Caco-2 (cell line): Measurements from ENCODE around the gene UBR4. TPM values are rescaled to one million over a fixed set of nuclear protein-coding genes. Genes with fewer than 3 reads are reported as not detected.

Experiments used
- BruUV-seq: library from RNA; stranded (reverse); fragments of 400-500 nt; replicated peaks from 2 replicates; lab custom pipeline; 2021; lab: Mats Ljungman, UMichigan
- CTCF ChIA-PET: fragments of 300-600 bp; sonication (Branson Sonifier 250); formaldehyde crosslinking; loops from one replicate; lab custom pipeline; 2022; ENCODE audit warnings: antibody characterized with exemption; lab: Charles Lee
- POLR2A ChIA-PET: fragments of 300-600 bp; sonication (Branson Sonifier 250); formaldehyde crosslinking; loops from one replicate; lab custom pipeline; 2022; ENCODE audit warnings: antibody characterized with exemption; lab: Charles Lee
- DNase-seq, 2 experiments: peaks; one replicate each; pipeline versions ENCODE4 v3.0.0 to v3.0.0-alpha.2; 2020 to 2022
- H3K27me3 ChIP-seq: replicated peaks from 2 replicates; pipeline ENCODE4 v1.6.0; 2011; ENCODE audit warnings: low read length; ENCODE audit not compliant: control insufficient read depth, insufficient read depth
- H3K36me3 ChIP-seq: 2 replicates; pipeline ENCODE4 v1.5.1; 2011; ENCODE audit warnings: low read length; ENCODE audit not compliant: control insufficient read depth, insufficient read depth
- H3K4me1 ChIP-seq: fragments of 250-450 bp; sonication (Bioruptor Pico); 2 replicates; pipeline ENCODE4 v1.5.1; 2020; ENCODE audit warnings: mild to moderate bottlenecking
- H3K4me3 ChIP-seq: 2 replicates; pipeline ENCODE4 v1.5.1; 2011; ENCODE audit warnings: low read depth, mild to moderate bottlenecking, control low read depth, low read length
- H3K9me3 ChIP-seq: fragments of 250-450 bp; sonication (Bioruptor Pico); 2 replicates; pipeline ENCODE4 v1.5.1; 2020; ENCODE audit warnings: mild to moderate bottlenecking, moderate library complexity
- H3K27ac Mint-ChIP-seq: one replicate; pipeline ENCODE4 v1.8.0; 2022; ENCODE audit warnings: mixed read lengths; ENCODE audit not compliant: unreplicated experiment
- H3K27me3 Mint-ChIP-seq: one replicate; pipeline ENCODE4 v1.8.0; 2022; ENCODE audit warnings: mixed read lengths; ENCODE audit not compliant: insufficient read depth, unreplicated experiment
- H3K36me3 Mint-ChIP-seq: one replicate; pipeline ENCODE4 v1.8.0; 2022; ENCODE audit warnings: mild to moderate bottlenecking, mixed read lengths; ENCODE audit not compliant: insufficient read depth, unreplicated experiment
- H3K4me1 Mint-ChIP-seq: one replicate; pipeline ENCODE4 v1.8.0; 2022; ENCODE audit warnings: low read depth, mixed read lengths; ENCODE audit not compliant: unreplicated experiment
- H3K4me3 Mint-ChIP-seq: one replicate; pipeline ENCODE4 v1.8.0; 2022; ENCODE audit warnings: mild to moderate bottlenecking, moderate library complexity, mixed read lengths; ENCODE audit not compliant: unreplicated experiment
- H3K9me3 Mint-ChIP-seq: one replicate; pipeline ENCODE4 v1.8.0; 2022; ENCODE audit warnings: mixed read lengths; ENCODE audit not compliant: unreplicated experiment
- CTCF ChIP-seq, 2 experiments: fragments of 200-600 bp in 1 of 2; IDR thresholded peaks; 1 replicate in 1 of 2; 2 replicates in 1 of 2; pipeline versions ENCODE4 v1.5.1 to v1.8.0; 2011 to 2022; ENCODE audit warnings: antibody characterized with exemption in 1 of 2, control low read depth in 1 of 2, inconsistent platforms in 1 of 2, low read depth in 1 of 2, low read length in 1 of 2, mild to moderate bottlenecking in 1 of 2, moderate library complexity in 1 of 2; ENCODE audit not compliant: insufficient read depth in 1 of 2, severe bottlenecking in 1 of 2, unreplicated experiment in 1 of 2
- intact Hi-C: fragments of 100-400 bp; cut with micrococcal nuclease; formaldehyde crosslinking; loops from one replicate; pipeline ENCODE4 v1.10.0; 2022; ENCODE audit not compliant: unreplicated experiment
- total RNA-seq: library from RNA; stranded (reverse); gene quantifications from 2 replicates; pipeline ENCODE4 v1.2.3, GENCODE V29; 2022

UBR4 gene
- total RNA-seq, 1 experiment from 2014 or later, result 317 TPM

GRCh38 chr1:19096990-19097389 is 113.1 kb downstream of the UBR4 start:
- no peak for TF ChIP-seq CTCF (IDR thresholded peaks at IDR 0.05; ENCODE audit: insufficient read depth in 1 of 2, low read depth in 1 of 2, low read length in 1 of 2, severe bottlenecking in 1 of 2, unreplicated experiment in 1 of 2)
- Mint-ChIP-seq H3K27me3 (no peaks in the 10 kb centered on the region), H3K9me3 (no peaks in the 10 kb centered on the region), H3K27ac (no peak overlapping the region), H3K4me3 (no peak overlapping the region), H3K4me1 (no peaks in the 10 kb centered on the region), H3K36me3 (peaks cover 99% of the 10 kb centered on the region)
- no TSS peak for BruUV-seq
- H3K4me1 ChIP-seq, result no peaks in the 10 kb centered on the region
- ChIA-PET POLR2A (no interaction called here), CTCF (no interaction called here)
- H3K27me3 ChIP-seq, result no peaks in the 10 kb centered on the region
- DNase-seq, result no peak
- no peaks in the 10 kb centered on the region for H3K9me3 ChIP-seq
- intact Hi-C loops, result loop anchor here (5.0 kb wide), 1 partner anchor 190 kb away; no protein-coding TSS in a partner anchor
- no peak overlapping the region for H3K4me3 ChIP-seq
- peaks cover 5% of the 10 kb centered on the region for H3K36me3 ChIP-seq

GRCh38 chr1:19096036-19096833 is 113.8 kb downstream of the UBR4 start:
- ChIA-PET POLR2A (no interaction called here), CTCF (interaction anchor here (0.6 to 1.4 kb wide), 7 partner anchors 9 to 212 kb away, joined by 3 to 9 read pairs (median 3); no protein-coding TSS in a partner anchor)
- Mint-ChIP-seq H3K27me3 (no peaks in the 10 kb centered on the region), H3K4me1 (no peaks in the 10 kb centered on the region), H3K9me3 (no peaks in the 10 kb centered on the region), H3K36me3 (peaks cover 99% of the 10 kb centered on the region), H3K4me3 (no peak overlapping the region), H3K27ac (no peak overlapping the region)
- no TSS peak for BruUV-seq
- no peaks in the 10 kb centered on the region for H3K4me1 ChIP-seq
- no peaks in the 10 kb centered on the region for H3K27me3 ChIP-seq
- TF ChIP-seq CTCF (IDR thresholded peaks at IDR 0.05; ENCODE audit: insufficient read depth in 1 of 2, low read depth in 1 of 2, low read length in 1 of 2, severe bottlenecking in 1 of 2, unreplicated experiment in 1 of 2), result peak in 1 of 2 experiments; percentile 56
- peak in 1 of 2 experiments; percentile 53 for DNase-seq
- no peaks in the 10 kb centered on the region for H3K9me3 ChIP-seq
- intact Hi-C loops, result loop anchor here (5.0 kb wide), 1 partner anchor 189 kb away; no protein-coding TSS in a partner anchor
- no peak overlapping the region for H3K4me3 ChIP-seq
- peaks cover 5% of the 10 kb centered on the region for H3K36me3 ChIP-seq

GRCh38 chr1:19091196-19091953 is 118.7 kb downstream of the UBR4 start:
- Mint-ChIP-seq H3K4me1 (peaks cover 23% of the 10 kb centered on the region), H3K27ac (no peak overlapping the region), H3K9me3 (no peaks in the 10 kb centered on the region), H3K4me3 (no peak overlapping the region), H3K27me3 (no peaks in the 10 kb centered on the region), H3K36me3 (peaks cover 94% of the 10 kb centered on the region)
- intact Hi-C loops, result no loop called here
- TF ChIP-seq CTCF (IDR thresholded peaks at IDR 0.05; ENCODE audit: insufficient read depth in 1 of 2, low read depth in 1 of 2, low read length in 1 of 2, severe bottlenecking in 1 of 2, unreplicated experiment in 1 of 2), result no peak
- H3K27me3 ChIP-seq, result no peaks in the 10 kb centered on the region
- peaks cover 23% of the 10 kb centered on the region for H3K4me1 ChIP-seq
- no peaks in the 10 kb centered on the region for H3K9me3 ChIP-seq
- no peak for DNase-seq
- peaks cover 9% of the 10 kb centered on the region for H3K36me3 ChIP-seq
- ChIA-PET CTCF (no interaction called here), POLR2A (no interaction called here)
- BruUV-seq, result no TSS peak
- H3K4me3 ChIP-seq, result no peak overlapping the region
